Measurements from ENCODE around the gene NFKBIB. TPM values are rescaled to one million over a fixed set of nuclear protein-coding genes. Genes with fewer than 3 reads are reported as not detected.
"Not testable (repeated sequence)": the region's sequence is repeated elsewhere in the genome, so short reads cannot be mapped to it uniquely, and the experiment has no call there.

The NFKBIB gene, protein sequence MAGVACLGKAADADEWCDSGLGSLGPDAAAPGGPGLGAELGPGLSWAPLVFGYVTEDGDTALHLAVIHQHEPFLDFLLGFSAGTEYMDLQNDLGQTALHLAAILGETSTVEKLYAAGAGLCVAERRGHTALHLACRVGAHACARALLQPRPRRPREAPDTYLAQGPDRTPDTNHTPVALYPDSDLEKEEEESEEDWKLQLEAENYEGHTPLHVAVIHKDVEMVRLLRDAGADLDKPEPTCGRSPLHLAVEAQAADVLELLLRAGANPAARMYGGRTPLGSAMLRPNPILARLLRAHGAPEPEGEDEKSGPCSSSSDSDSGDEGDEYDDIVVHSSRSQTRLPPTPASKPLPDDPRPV
- total RNA-seq = 22.9 TPM

DNA sequence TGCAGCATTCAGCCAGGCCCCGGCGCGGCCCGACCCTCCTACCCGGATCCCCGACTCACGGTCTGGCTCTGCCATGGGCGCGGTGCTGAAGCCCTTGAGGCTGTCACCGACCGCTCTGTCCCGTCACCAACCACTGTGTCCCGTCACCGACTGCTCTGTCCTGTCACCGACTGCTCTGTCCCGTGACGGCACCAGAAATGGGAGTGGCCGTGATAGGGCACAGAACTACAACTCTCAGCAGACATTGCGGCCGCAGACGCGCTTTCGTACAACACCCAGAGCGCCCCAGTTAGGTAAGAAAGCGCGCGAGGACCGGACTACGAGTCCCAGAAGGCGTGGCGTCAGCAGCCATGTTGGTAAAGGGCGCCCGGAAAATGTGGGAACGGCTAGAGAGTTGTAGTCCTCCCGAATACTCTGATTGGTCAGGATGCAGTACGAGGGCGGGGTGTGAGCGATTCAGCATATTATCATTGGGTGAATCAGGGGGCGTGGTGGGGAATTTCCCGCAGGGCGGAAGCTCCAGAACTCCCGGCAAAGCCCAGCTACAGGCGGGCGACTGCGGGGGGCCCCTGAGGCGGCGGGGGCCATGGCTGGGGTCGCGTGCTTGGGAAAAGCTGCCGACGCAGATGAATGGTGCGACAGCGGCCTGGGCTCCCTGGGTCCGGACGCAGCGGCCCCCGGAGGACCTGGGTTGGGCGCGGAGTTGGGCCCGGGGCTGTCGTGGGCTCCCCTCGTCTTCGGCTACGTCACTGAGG lies at the start of gene NFKBIB, which contains the start of gene SIRT2:
Gene NFKBIB (plus strand): TSS at position 523 of the 755 bp plus-strand sequence. CDS start 64 bp downstream, at position 587.
Gene SIRT2 (minus strand): TSS at position 172 of the 755 bp plus-strand sequence. CDS start 97 bp downstream, at position 75.
- peak; percentile 94 to 100 (median 100) for DNase-seq (ENCODE audit: low read depth in 2 of 3, low spot score in 2 of 3)

DNA sequence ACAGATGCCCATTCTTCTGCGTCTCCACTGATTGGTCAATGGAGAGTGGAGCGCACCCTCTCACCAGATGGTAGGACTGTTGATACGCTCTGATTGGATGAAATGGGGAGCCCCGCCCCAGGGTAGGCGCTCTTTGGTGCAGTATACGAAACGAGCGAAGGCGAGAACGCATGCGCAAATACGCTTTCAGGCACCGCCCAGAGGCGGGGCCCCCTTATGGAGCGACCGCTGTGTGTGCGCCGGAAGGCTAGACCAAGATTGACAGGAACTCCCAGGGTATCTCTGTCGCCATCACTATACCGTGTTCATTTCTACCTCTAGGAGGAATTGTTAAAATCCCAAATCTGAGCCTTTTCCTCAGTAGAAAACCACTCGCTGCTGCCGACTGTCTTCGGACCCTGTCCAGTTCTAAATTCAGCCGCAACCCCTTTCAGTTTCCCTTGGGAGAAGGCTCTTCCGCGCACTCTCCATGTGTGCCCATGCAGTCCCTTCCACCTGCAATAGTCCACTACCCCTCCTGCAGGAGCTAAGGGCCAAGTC lies 49.3 kb upstream of the NFKBIB start:
- DNase-seq (ENCODE audit: low read depth in 2 of 3, low spot score in 2 of 3) = peak in 2 of 3 donors; percentile 100

DNA sequence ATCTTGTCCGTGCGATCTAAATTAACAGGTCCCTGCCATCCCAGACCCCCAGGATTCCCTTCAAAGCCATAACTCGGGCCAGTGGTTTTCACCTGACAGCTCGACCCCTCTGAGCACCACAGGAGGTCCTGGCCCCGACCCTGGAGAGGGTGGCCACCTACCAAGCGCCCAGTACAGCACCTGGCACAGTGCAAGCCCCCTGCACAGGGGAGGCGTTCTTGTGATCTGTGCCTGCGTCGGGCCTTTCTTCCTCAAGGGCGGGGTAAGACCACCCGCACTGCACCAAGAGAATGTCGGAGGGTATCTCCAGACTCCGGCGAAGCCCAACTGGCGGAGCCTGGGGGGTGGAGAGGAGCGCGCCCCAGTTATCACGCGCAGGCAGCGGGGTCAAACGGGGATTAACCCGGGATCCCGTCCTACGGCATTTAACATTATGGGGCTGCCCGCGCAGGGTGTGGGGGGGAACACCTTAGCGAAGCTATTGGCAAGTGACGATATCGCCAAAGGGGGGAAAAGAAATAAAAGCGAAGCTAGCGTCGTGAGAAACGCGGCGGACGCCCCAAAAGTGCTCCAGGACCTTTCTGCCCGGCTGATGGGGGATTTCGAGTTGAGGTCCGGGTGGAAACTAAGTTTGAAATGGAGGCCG lies 48.7 kb upstream of the NFKBIB start:
- no peak for DNase-seq (ENCODE audit: low read depth in 2 of 3, low spot score in 2 of 3)

DNA sequence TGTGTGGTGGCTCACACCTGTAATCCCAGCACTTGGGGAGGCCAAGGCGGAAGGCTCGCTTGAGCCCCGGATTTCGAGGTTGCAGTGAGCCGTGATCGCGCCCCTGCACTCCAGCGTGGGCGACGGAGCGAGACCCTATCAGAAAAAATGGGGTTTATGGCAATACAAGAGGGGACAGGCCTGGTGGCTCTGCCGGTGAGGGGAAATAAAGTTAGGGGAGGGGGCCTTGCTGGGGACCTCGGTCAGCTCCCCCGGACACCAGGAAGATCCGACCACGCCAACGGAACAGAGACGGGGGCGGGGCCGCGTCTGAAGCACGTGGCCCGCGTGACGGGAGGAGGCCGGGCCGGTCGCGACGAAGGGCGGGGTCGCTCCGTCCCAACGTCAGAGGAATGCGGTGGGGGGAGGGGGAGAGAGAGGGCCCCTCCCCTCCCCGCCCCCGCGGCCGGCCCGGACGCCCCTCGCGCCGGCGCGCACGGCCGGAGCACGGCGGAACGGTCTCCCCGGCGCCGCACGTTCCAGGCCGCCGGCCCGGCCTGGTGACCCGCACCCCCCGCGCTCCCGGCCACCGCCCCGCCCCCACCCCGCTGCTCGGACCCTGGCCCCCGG lies 48.0 kb upstream of the NFKBIB start:
- peak; percentile 72 to 93 (median 90) for DNase-seq (ENCODE audit: low read depth in 2 of 3, low spot score in 2 of 3)

DNA sequence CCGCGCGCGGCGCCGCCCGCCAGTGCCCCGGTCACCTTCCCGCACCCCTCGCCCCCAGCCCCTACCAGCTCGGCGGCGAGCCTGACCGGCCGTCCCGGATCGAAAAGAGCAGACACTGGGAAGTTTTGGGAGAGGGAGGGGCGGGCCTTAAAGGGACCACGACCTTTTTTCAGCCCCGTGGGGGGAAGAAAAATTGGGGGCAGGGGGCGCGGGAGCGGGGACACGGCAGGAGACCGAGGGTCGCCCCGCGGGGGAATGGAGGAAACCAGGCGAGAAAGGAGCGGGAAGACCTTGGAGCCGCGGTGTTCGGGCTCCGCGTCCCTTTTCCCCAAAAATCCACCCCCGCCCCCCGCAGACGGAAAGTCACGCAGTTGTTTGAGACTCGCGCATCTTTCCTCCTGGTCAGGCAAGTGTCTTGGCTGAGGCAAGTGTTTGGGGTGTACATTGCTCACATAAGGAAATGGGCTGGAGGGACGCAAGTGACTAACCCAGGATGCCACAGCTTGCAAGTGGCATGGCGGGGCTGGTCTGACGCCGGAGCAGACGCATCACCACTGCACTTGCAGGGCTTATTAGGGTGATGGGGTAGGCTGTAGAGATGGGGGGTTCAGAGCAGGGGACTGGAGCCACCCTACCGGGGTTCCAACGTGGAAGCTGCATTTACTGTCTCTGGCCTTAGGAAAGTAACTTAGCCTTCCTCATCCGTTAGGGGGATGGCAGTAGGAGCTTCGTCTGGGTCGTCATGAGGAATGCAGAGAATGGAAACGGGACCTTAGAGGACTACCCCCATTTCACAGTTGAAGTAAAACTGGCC lies 47.3 kb upstream of the NFKBIB start:
- DNase-seq (ENCODE audit: low read depth in 2 of 3, low spot score in 2 of 3) = peak in 2 of 3 donors; percentile 56 to 58

DNA sequence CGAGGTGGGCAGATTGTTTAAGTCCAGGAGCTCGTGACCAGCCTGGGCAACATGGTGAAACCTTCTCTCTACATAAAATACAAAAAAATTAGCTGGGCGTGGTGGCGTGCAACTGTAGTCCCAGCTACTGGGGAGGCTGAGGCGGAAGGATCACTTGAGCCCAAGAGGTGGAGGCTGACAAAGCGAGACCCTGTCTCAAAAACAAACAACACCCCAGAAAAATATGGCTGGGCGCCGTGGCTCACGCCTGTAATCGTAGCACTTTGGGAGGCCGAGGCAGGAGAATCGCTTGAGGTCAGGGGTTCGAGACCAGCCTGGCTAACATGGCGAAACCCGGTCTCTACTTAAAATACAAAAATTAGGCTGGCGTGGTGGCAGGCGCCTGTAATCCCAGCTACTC lies 46.6 kb upstream of the NFKBIB start:
- DNase-seq (ENCODE audit: low read depth in 2 of 3, low spot score in 2 of 3) = no peak

DNA sequence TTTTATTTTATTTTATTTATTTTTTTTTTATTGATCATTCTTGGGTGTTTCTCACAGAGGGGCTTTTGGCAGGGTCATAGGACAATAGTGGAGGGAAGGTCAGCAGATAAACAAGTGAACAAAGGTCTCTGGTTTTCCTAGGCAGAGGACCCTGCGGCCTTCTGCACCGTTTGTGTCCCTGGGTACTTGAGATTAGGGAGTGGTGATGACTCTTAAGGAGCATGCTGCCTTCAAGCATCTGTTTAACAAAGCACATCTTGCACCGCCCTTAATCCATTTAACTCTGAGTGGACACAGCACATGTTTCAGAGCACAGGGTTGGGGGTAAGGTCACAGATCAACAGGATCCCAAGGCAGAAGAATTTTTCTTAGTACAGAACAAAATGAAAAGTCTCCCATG lies 44.8 kb upstream of the NFKBIB start:
- not testable (repeated sequence) for DNase-seq (ENCODE audit: low read depth in 2 of 3, low spot score in 2 of 3)

DNA sequence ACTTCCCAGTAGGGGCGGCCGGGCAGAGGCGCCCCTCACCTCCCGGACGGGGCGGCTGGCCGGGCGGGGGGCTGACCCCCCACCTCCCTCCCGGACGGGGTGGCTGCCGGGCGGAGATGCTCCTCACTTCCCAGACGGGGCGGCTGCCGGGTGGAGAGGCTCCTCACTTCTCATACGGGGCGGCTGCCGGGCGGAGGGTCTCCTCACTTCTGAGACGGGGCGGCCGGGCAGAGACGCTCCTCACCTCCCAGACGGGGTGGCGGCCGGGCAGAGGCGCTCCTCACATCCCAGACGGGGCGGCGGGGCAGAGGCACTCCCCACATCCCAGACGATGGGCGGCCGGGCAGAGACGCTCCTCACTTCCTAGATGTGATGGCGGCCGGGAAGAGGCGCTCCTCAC lies 44.0 kb upstream of the NFKBIB start:
- not testable (repeated sequence) for DNase-seq (ENCODE audit: low read depth in 2 of 3, low spot score in 2 of 3)

DNA sequence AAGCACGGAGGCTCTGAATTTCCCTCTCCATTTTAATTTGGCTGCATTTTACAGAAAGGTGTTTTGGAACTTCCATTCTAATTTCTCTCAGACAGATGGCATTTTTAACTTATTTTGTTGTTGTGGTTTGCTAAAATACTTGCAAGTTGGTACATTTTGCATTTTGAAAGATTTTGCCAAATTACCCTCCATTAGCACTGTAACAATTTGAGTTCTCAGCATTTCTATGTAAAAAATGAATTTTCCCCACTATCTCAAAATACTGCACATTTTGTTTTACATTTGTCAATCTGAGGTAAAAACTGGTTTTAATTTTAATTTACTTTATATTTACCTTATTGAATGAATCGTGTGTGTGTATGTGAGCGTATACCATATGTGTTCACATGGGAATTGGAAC lies 43.0 kb upstream of the NFKBIB start:
- DNase-seq (ENCODE audit: low read depth in 2 of 3, low spot score in 2 of 3) = no peak

DNA sequence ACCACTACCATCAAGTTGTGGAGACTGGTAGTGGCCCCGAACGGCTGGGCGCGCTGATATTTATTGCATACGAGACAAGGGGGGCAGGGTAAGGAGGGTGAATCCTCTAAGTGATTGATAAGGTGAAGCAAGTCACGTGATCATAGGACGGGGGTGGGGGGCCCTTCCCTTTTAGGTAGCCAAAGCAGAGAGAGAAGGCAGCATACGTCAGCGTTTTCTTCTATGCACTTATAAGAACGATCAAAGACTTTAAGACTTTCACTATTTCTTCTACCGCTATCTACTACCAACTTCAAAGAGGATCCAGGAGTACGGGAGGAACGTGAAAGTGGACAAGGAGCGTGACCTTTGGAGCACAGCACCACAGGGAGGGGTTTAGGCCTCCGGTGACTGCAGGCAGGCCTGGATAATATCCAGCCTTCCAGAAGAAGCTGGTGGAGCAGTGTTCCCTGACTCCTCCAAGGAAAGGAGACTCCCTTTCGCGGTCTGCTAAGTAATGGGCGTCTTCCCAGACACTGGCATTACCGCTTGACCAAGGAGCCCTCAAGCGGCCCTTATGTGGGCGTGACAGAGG lies 40.1 kb upstream of the NFKBIB start:
- DNase-seq (ENCODE audit: low read depth in 2 of 3, low spot score in 2 of 3) = not testable (repeated sequence)

DNA sequence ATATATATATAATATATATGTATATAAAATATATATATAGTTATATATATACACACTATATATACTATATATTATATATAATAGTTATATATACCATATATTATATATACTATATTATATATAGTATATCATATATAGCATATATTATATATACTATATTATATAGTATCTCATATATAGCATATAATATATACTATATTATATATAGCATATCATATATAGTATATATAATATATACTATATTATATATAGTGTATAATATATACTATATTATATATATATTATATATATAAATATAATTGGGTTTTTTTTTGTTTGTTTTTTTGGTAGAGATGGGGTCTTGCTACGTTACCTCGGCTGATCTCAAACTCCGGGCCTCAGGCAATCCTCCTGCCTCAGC lies 38.4 kb upstream of the NFKBIB start:
- no peak for DNase-seq (ENCODE audit: low read depth in 2 of 3, low spot score in 2 of 3)

DNA sequence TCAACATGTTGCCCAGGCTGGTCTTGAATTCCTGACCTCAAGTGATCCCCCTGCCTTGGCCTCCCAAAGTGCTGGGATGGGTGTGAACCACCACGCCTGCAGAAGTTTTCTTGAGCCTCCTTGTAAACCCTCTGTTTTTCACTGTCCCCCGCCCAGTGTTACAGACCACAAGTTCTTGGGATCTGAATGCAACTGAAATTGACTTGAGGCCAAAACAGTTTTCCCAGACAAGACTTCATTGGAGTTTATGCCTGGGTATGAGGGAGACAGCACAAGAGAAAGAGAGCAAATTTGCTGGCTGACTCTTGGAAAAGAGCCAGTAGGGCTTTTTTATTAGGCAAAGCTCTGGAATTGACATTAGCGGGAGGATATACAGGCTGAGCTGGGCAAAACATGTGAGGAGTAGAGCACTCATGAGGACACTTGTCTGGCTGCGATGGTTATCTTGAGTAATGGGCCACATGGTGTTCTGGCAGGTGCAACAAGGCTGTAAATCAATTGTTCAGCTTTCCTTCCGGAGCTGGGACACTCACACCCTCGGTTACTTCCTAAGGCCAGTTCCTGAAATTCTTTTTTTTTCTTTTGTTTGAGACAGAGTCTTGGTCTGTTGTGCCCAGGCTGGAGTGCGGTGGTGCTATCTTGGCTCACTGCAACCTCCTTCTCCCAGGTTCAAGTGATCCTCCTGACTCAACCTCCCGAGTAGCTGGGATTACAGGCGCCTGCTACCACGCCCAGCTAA lies 37.3 kb upstream of the NFKBIB start:
- peak in 2 of 3 donors; percentile 60 to 82 for DNase-seq (ENCODE audit: low read depth in 2 of 3, low spot score in 2 of 3)

DNA sequence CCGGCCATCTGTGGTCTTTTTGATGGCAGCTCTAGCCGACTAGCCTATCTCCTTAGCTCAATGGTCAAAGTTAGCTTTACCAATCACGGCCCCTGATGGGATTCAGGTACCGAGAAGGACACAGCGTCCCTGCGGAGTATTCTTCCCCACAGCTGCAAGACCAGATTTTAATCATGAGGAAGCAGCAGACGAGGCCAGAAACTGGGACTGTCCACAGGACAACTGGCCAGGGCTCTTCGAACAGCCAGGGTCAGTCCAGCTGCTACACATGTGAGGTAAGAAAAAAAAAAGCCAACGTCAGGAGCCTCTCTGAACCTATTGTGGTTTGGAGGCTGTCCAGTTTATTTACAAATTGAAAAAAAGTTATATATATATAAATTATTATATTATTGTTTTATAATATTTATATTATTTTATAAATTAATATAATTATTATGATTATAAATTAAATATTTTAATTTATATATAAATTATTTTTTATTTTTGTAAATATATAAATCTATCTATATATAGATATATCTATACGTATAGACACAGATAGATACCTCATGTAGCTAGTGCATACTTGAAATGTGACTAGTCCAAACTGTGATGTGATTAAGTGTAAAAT lies 32.5 kb upstream of the NFKBIB start:
- no peak for DNase-seq (ENCODE audit: low read depth in 2 of 3, low spot score in 2 of 3)

DNA sequence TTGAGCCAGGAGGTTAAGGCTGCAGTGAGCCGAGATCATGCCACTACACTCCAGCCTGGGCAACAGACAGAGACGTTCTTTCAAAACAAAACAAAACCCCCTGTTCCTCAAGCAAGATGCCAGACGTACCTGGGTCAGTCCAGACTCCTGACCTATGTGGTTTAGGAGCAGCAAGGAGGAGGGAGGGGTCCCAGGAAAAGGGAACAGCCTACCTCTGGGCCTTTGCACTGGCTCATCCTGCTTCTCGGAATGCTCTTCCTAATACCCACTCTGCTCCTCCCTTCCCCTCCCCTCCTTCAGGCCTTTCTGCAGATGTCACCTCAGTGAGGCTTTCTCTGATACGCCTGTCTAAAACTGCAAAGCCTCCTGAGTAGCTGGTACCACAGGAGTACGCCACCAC lies 31.2 kb upstream of the NFKBIB start:
- no peak for DNase-seq (ENCODE audit: low read depth in 2 of 3, low spot score in 2 of 3)

DNA sequence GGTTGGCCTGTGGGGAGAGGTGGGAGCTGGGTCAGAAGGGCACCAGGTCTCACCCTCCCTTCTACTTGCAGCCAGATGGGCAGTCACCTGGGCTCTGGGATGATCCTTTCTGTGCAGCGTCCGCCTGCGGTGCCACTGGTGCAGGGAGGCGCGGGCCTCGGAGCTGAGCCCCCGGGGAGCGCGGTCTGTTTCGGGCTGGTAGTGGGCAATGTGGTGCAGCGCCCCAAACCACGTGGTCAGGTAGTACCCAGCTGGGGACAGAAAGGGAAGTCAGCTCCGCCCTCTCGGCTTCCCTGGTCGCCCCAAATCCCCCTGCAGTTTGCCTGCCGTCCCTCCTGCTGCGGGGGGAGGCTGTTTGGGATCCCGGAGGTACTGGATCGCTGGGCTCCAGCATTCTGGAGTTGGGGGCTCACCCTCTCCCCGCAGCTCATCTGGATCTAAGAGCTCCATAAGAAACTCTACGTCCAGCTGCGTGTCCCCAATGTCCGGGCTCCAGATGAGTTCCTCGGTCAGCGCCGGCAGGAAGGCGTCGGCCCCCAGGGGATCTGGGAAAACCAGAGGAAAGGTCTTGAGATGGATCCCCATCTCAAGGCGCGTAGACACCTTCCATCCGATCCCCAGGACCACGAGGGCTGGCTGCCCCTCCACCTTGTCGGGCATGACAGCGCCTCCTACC lies 30.5 kb upstream of the NFKBIB start:
- peak in 2 of 3 donors; percentile 50 to 61 for DNase-seq (ENCODE audit: low read depth in 2 of 3, low spot score in 2 of 3)

DNA sequence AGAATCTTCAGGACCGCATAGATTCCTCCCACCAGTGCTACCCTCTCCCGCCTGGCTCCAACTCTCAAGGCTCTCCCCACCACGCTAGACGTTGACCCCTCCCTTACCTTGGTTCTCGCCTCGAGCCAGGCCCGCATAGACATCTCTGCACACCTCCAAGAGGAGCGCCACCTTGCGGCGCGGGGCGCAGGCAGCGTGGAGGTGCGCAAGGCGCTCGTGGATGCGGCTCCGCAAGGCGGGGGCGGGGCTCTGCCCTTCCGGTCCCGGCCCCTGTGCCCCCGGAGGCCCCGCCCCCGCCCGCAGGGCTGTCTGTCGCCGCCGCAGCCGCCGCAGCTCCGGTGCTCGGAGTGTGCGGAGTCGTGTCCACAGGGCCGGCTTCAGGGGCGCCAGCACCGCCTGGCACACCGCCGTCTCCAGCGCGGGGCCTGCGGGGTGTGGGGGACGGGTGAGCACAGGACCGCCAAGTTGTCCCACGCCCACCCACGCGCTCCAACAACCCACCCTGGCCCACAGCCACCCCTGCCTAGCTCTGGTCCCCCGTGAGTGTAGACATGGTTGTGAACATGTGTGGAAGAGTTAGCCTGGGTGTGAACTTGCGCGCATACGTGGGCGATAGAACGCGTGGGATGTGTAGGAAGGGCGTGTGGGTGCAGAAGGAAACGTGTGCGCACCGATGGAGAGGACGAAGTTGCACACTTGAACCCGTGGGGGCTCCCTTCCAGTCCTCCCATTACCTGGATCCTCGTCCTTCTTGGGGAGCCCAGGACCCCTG lies 29.7 kb upstream of the NFKBIB start:
- DNase-seq (ENCODE audit: low read depth in 2 of 3, low spot score in 2 of 3) = peak; percentile 80 to 95 (median 91)

DNA sequence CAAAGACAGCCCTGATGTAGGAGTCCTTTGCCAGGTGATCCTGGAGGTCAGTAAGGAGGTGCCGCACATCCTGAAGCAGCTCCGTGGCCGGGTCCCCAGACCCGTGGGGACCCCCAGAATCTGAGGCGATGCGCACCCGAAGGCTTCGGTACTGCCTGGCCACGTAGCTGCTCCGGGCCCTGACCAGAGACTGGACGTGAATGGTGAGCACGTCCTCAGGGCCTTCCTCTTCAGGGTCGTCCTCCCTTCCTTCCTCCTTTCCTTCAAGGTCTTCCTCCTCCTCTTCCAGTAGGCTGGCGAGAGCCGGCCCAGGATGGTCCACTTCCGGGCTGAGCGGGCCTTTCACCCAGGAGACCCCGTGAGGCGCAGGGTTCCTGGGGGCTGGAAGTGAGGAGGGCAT lies 29.2 kb upstream of the NFKBIB start:
- DNase-seq (ENCODE audit: low read depth in 2 of 3, low spot score in 2 of 3) = no peak
